ENCODE results near the gene GPD1L. TPM values are rescaled to one million over a fixed set of nuclear protein-coding genes. Genes with fewer than 3 reads are reported as not detected.
"Not testable (repeated sequence)": the region's sequence is repeated elsewhere in the genome, so short reads cannot be mapped to it uniquely, and the experiment has no call there.

The GPD1L gene
- total and polyA plus RNA-seq, 8 donors = 16.5 to 79.0 (median 34.7) TPM

DNA sequence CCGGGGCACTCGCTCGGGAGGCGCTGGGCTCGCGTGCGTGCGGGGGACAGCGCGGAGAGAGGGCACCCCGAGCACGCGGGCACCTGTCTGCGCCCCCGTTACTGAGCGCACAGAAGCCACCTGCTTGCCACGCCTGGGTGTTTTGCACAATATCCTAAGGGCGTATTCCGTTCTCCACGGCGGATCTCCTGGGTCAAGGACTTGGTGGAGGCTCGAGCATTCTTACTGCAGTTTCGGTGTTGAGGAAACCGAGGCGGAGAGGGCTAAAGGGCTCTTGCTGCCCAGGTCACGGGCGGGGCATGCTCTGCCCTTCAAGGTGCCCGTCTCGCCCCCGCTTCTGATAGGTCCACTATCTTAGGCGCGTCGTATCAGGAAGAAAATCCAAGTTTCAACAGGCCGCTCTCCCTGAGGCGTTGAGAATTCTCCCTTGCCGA lies 526 bp downstream of the GPD1L start:
- Histone ChIP-seq H3K9me3 (peaks cover 4 to 17% (median 11%) of the 10 kb centered on the region in 4 donors), H3K4me1 (peaks cover 38 to 61% (median 57%) of the 10 kb centered on the region in 4 donors), H3K27ac (peak overlapping the region; percentile 84 to 92 (median 88)), H3K27me3 (no peaks in the 10 kb centered on the region), H3K4me3 (peak overlapping the region; percentile 72 to 100 (median 89)), H3K36me3 (no peaks in the 10 kb centered on the region)
- WGBS, 5 donors = 1 to 15% (median 3%) methylated on average over 3 to 36 of the region's 36 CpGs
- peak in 1 of 2 donors; percentile 66 for DNase-seq
- intact Hi-C loops (cut with DNase I; ENCODE audit: low total_unique reads) = no loop called here
- TF ChIP-seq POLR2AphosphoS5 (IDR thresholded peaks at IDR 0.05) = no peak
- no peak for TF ChIP-seq EP300 (IDR thresholded peaks at IDR 0.05)

DNA sequence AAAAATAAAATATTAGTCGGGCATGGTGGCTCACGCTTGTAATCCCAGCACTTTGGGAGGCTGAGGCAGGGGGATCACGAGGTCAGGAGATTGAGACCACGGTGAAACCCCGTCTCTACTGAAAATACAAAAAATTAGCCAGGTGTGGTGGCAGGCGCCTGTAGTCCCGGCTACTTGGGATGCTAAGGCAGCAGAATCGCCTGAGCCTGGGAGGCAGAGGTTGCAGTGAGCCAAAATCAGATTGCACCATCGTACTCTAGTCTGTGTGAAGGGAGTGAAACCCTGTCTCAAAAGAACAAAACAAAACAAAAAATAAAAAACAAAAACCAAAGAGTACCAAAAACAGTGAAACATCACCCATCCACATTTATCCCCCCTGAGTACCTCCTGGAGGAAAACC lies 1.8 kb downstream of the GPD1L start:
- peaks cover 38 to 62% (median 58%) of the 10 kb centered on the region in 4 donors for H3K4me1 ChIP-seq
- WGBS, 5 donors = 88 to 96% (median 93%) methylated on average over 9 of the region's 9 CpGs
- H3K9me3 ChIP-seq; H3K36me3 ChIP-seq; intact Hi-C loops (cut with DNase I; ENCODE audit: low total_unique reads); H3K27me3 ChIP-seq; DNase-seq: not testable (repeated sequence)
- peak overlapping the region in 3 of 5 donors; percentile 64 to 92 (median 88) for H3K27ac ChIP-seq
- H3K4me3 ChIP-seq = peak overlapping the region in 2 of 4 donors; percentile 88 to 100

DNA sequence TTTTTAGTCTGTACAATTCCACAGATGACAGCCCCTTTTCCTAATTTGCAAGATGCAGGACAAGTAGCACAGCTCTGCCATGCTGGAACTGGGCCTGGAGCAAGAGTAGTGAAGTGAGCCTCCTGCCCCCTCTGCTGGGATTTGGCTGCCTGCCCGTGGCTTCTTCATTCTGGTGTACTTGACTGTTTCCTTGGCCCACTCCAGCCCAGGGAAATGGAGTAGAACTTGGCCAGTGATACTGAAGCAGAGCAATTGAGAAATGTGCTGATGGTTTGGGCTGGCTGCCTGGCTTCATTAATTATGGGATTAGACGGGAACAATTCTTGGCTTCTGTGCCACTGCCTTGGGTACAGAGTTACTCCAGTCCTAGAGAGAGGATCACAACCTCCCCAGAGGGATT lies 2.8 kb downstream of the GPD1L start:
- peak overlapping the region; percentile 5 to 92 (median 64) for H3K27ac ChIP-seq

DNA sequence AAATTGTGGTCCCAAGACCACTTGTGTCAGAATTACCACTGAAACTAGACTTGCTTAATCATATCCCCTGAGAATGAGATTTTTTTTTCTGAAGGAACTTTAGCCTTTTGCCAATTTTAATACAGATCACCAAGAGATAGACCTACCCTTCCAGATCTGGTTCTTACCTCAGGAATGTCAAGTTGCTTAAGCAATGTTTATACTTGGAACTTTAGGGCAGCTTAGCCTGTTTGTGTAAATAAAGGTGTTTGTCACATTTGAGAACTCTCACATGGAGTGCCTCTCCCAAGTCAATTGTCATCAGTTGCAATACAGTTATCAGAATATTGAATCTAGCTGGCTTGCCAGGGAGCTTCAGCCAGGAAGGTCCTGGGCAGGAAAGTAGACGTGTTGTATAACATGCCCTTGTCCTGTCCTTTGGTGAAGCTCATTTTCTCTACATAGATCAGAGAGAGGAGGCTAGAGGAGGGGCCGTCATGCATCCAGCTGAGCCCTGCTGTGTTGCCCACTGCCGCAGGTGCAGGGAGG lies 3.9 kb downstream of the GPD1L start:
- intact Hi-C loops (cut with DNase I; ENCODE audit: low total_unique reads) = no loop called here
- H3K36me3 ChIP-seq = peaks cover 0 to 5% (median 0%) of the 10 kb centered on the region in 4 donors
- no peak for TF ChIP-seq POLR2AphosphoS5 (IDR thresholded peaks at IDR 0.05)
- no peak for TF ChIP-seq POLR2A (IDR thresholded peaks at IDR 0.05)
- no peak for TF ChIP-seq EP300 (IDR thresholded peaks at IDR 0.05)
- TF ChIP-seq, protein P1, sequence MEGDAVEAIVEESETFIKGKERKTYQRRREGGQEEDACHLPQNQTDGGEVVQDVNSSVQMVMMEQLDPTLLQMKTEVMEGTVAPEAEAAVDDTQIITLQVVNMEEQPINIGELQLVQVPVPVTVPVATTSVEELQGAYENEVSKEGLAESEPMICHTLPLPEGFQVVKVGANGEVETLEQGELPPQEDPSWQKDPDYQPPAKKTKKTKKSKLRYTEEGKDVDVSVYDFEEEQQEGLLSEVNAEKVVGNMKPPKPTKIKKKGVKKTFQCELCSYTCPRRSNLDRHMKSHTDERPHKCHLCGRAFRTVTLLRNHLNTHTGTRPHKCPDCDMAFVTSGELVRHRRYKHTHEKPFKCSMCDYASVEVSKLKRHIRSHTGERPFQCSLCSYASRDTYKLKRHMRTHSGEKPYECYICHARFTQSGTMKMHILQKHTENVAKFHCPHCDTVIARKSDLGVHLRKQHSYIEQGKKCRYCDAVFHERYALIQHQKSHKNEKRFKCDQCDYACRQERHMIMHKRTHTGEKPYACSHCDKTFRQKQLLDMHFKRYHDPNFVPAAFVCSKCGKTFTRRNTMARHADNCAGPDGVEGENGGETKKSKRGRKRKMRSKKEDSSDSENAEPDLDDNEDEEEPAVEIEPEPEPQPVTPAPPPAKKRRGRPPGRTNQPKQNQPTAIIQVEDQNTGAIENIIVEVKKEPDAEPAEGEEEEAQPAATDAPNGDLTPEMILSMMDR (IDR thresholded peaks at IDR 0.05) = no peak
- no peaks in the 10 kb centered on the region for H3K27me3 ChIP-seq
- H3K4me3 ChIP-seq = no peak overlapping the region
- 65 to 82% (median 74%) methylated on average over 3 of the region's 3 CpGs for WGBS, 5 donors
- H3K27ac ChIP-seq = peak overlapping the region in 1 of 5 donors; percentile 88
- no peak for DNase-seq
- peaks cover 38 to 61% (median 58%) of the 10 kb centered on the region in 4 donors for H3K4me1 ChIP-seq
- no peaks in the 10 kb centered on the region for H3K9me3 ChIP-seq

More for the DNA sequence above, 2.8 kb downstream of the GPD1L start:
- Histone ChIP-seq H3K4me1 (peaks cover 38 to 62% (median 58%) of the 10 kb centered on the region in 4 donors), H3K4me3 (no peak overlapping the region), H3K9me3 (no peaks in the 10 kb centered on the region), H3K27me3 (no peaks in the 10 kb centered on the region), H3K36me3 (no peaks in the 10 kb centered on the region)
- WGBS, 5 donors = 31 to 53% (median 37%) methylated on average over 2 of the region's 2 CpGs
- DNase-seq = peak; percentile 60 to 89
- intact Hi-C loops (cut with DNase I; ENCODE audit: low total_unique reads) = no loop called here
- no peak for TF ChIP-seq POLR2A (IDR thresholded peaks at IDR 0.05)
- TF ChIP-seq POLR2AphosphoS5 (IDR thresholded peaks at IDR 0.05) = peak; percentile 54 to 82 (median 77)
- TF ChIP-seq EP300 (IDR thresholded peaks at IDR 0.05) = peak; percentile 22
- TF ChIP-seq, protein P1 (IDR thresholded peaks at IDR 0.05) = no peak

DNA sequence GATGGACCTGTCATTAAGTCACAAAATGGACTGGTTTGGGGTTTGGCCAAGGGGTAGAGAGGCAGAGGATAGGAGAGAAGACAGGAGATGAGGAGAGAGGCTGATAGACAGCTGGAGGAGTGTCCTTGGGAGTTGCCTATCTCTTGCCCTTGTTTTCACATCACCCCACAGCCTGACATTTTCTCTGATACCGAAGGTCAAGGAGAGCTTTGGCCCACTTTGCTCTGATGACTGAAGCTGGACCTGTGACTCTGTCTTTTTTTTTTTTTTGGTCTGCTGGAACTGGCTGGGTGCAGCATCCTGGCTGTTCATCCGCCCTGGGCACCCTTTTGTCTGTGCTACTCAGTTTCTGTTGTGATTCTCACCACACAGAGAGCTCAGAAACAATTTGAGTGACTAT lies 5.1 kb downstream of the GPD1L start:
- peak overlapping the region in 1 of 5 donors; percentile 16 for H3K27ac ChIP-seq
- DNase-seq = no peak
- 86 to 100% (median 94%) methylated on average over 2 of the region's 2 CpGs for WGBS, 5 donors
- H3K36me3 ChIP-seq = peaks cover 0 to 6% (median 0%) of the 10 kb centered on the region in 4 donors
- no peak overlapping the region for H3K4me3 ChIP-seq
- TF ChIP-seq, protein P1 (IDR thresholded peaks at IDR 0.05) = no peak
- no peak for TF ChIP-seq EP300 (IDR thresholded peaks at IDR 0.05)
- peaks cover 35 to 55% (median 49%) of the 10 kb centered on the region in 4 donors for H3K4me1 ChIP-seq
- no peaks in the 10 kb centered on the region for H3K9me3 ChIP-seq
- intact Hi-C loops (cut with DNase I; ENCODE audit: low total_unique reads) = no loop called here
- no peaks in the 10 kb centered on the region for H3K27me3 ChIP-seq
